Body of pancreas (tissue), 4 donors: ENCODE measurements around the gene SELENOM. TPM values are rescaled to one million over a fixed set of nuclear protein-coding genes. Genes with fewer than 3 reads are reported as not detected.
A peak's percentile ranks its signal among the peaks of the same experiment; 100 is the strongest.

ENCODE experiments used
- ATAC-seq: fragments of 150-250 bp; one replicate; pipeline ENCODE4 v1.9.1; 2016
- DNase-seq, 4 donors: peaks; one replicate each; pipeline ENCODE4 v3.0.0-alpha.2; 2019
- H3K27ac ChIP-seq, 4 donors: fragments of 200-600 bp; sonication (generic); 1 replicate in 3 of 4; 2 replicates in 1 of 4; pipeline versions ENCODE4 v1.5.1 to v1.6.1; 2016 to 2019; ENCODE audit warnings: mild to moderate bottlenecking in 1 of 4, mixed read lengths in 1 of 4, moderate library complexity in 1 of 4
- H3K27me3 ChIP-seq, 2 donors: fragments of 200-600 bp; sonication (generic); one replicate each; pipeline ENCODE4 v1.6.0; 2016; ENCODE audit warnings: mild to moderate bottlenecking in 1 of 2
- H3K36me3 ChIP-seq, 2 donors: fragments of 200-600 bp; sonication (generic); replicated peaks in 1 of 2; 2 replicates each; pipeline ENCODE4 v1.5.1; 2016; ENCODE audit warnings: low read depth in 2 of 2; ENCODE audit not compliant: insufficient read depth in 1 of 2
- H3K4me1 ChIP-seq: fragments of 200-600 bp; sonication (generic); one replicate; pipeline ENCODE4 v1.6.0; 2016
- H3K4me3 ChIP-seq, 2 donors: fragments of 200-600 bp; sonication (generic); 1 replicate in 1 of 2; 2 replicates in 1 of 2; pipeline ENCODE4 v1.5.1; 2016 to 2019
- H3K9me3 ChIP-seq, 3 donors: fragments of 200-600 bp; sonication (generic); 1 replicate in 2 of 3; 2 replicates in 1 of 3; pipeline ENCODE4 v1.5.1; 2016
- CTCF ChIP-seq, 7 experiments: fragments of 450-650 bp in 4 of 7; fragments of 200-600 bp in 3 of 7; sonication (generic) in 3 of 7; IDR thresholded peaks; one replicate each; pipeline ENCODE4 v1.5.1; 2016 to 2019; ENCODE audit warnings: antibody characterized with exemption in 7 of 7
- POLR2A ChIP-seq, 3 donors: fragments of 450-650 bp; IDR thresholded peaks; one replicate each; pipeline ENCODE4 v1.6.1; 2016; ENCODE audit warnings: antibody characterized with exemption in 3 of 3, mild to moderate bottlenecking in 2 of 3
- WGBS, 2 donors: methylation state at CpG; one replicate each; pipeline ENCODE4 v1.1.5; 2017; 5-methylcytosine and 5-hydroxymethylcytosine counted together
- intact Hi-C: fragments of 100-400 bp; cut with DNase I; formaldehyde crosslinking; loops from one replicate; pipeline ENCODE4 v1.15.1; 2023
- total RNA-seq, 2 donors: library from RNA; depleted of rRNA; stranded (reverse); fragments of >200 nt; gene quantifications; one replicate each; pipeline ENCODE4 v1.1.0, GENCODE V29; 2016

The SELENOM gene
- total RNA-seq, result 100 to 1,000 TPM; 127 to 198 TPM

GRCh38 chr22:31107178-31107893 is at the start of gene SELENOM:
Gene SELENOM, minus strand, starts transcription at chr22:31107568. Its CDS starts 63 bp downstream, at chr22:31107505.
- no peaks in the 10 kb centered on the region for H3K9me3 ChIP-seq
- WGBS, 2 donors, result 3 to 5% methylated on average over 13 to 54 of the region's 67 CpGs
- H3K4me3 ChIP-seq, result peak within 1 kb of the TSS in 1 of 2 donors; percentile 16
- intact Hi-C loops, result no loop called here
- H3K27ac ChIP-seq, result peak within 1 kb of the TSS; percentile 76 to 91 (median 78)
- peak; percentile 89 to 99 (median 98) for TF ChIP-seq CTCF (IDR thresholded peaks at IDR 0.05)
- peak; percentile 75 to 77 (median 75) for TF ChIP-seq POLR2A (IDR thresholded peaks at IDR 0.05)
- ATAC-seq (peak; percentile 97), DNase-seq (peak; percentile 97 to 99 (median 98))
- no peaks in the 10 kb centered on the region for H3K27me3 ChIP-seq
- H3K36me3 ChIP-seq, result no peaks in the 10 kb centered on the region
- peaks cover 23% of the 10 kb centered on the region for H3K4me1 ChIP-seq

GRCh38 chr22:31155422-31155821 is 48.1 kb upstream of the SELENOM start:
- Histone ChIP-seq H3K27me3 (no peaks in the 10 kb centered on the region), H3K36me3 (no peaks in the 10 kb centered on the region), H3K4me3 (no peak overlapping the region), H3K4me1 (peaks cover 6% of the 10 kb centered on the region), H3K9me3 (no peaks in the 10 kb centered on the region), H3K27ac (peak overlapping the region in 1 of 4 donors; percentile 16)
- 0 to 16% methylated on average over 3 of the region's 3 CpGs for WGBS, 2 donors
- DNase-seq (no peak), ATAC-seq (no peak)
- no peak for TF ChIP-seq POLR2A (IDR thresholded peaks at IDR 0.05)
- no peak for TF ChIP-seq CTCF (IDR thresholded peaks at IDR 0.05)
- intact Hi-C loops, result no loop called here

GRCh38 chr22:31154975-31155374 is 47.6 kb upstream of the SELENOM start:
- intact Hi-C loops, result loop anchor here (5.0 kb wide), 1 partner anchor 58 kb away; no protein-coding TSS in a partner anchor
- no peak for TF ChIP-seq CTCF (IDR thresholded peaks at IDR 0.05)
- TF ChIP-seq POLR2A (IDR thresholded peaks at IDR 0.05), result no peak
- ATAC-seq, result no peak
- WGBS, 2 donors, result 73 to 93% methylated on average over 1 of the region's 1 CpG
- H3K27ac ChIP-seq, result no peak overlapping the region
- no peak for DNase-seq
- peaks cover 6% of the 10 kb centered on the region for H3K4me1 ChIP-seq
- H3K4me3 ChIP-seq, result no peak overlapping the region
- H3K27me3 ChIP-seq, result no peaks in the 10 kb centered on the region
- no peaks in the 10 kb centered on the region for H3K9me3 ChIP-seq
- H3K36me3 ChIP-seq, result no peaks in the 10 kb centered on the region

GRCh38 chr22:31153357-31153756 is 46.0 kb upstream of the SELENOM start:
- no peak for TF ChIP-seq POLR2A (IDR thresholded peaks at IDR 0.05)
- TF ChIP-seq CTCF (IDR thresholded peaks at IDR 0.05), result no peak
- Histone ChIP-seq H3K27me3 (no peaks in the 10 kb centered on the region), H3K36me3 (no peaks in the 10 kb centered on the region), H3K4me3 (no peak overlapping the region), H3K4me1 (peaks cover 7% of the 10 kb centered on the region), H3K27ac (no peak overlapping the region), H3K9me3 (no peaks in the 10 kb centered on the region)
- intact Hi-C loops, result loop anchor here (5.0 kb wide), 1 partner anchor 56 kb away; no protein-coding TSS in a partner anchor
- no peak for DNase-seq
- no peak for ATAC-seq
- WGBS, 2 donors, result 50 to 56% methylated on average over 2 to 3 of the region's 3 CpGs
